Kidney (tissue), 14 donors: Measurements from ENCODE around the gene ATRX. TPM values are rescaled to one million over a fixed set of nuclear protein-coding genes. Genes with fewer than 3 reads are reported as not detected.
A peak's percentile ranks its signal among the peaks of the same experiment; 100 is the strongest.

Experiments
- DNase-seq, 5 donors: peaks; one replicate each; pipeline ENCODE4 v3.0.0-alpha.2; 2013 to 2020
- FAIRE-seq: peaks from 2 replicates; lab custom pipeline; 2012; peaks lifted over from hg19 to GRCh38; lab: Jason Lieb, UNC
- H3K27ac ChIP-seq, 2 donors: one replicate each; pipeline ENCODE4 v1.7.0; 2013; ENCODE audit warnings: low read depth in 2 of 2, low read length in 2 of 2, inconsistent platforms in 1 of 2
- H3K27me3 ChIP-seq: one replicate; pipeline ENCODE4 v1.7.1; 2013; ENCODE audit warnings: low read length, inconsistent platforms; ENCODE audit not compliant: control insufficient read depth, insufficient read depth
- H3K36me3 ChIP-seq, 3 donors: one replicate each; pipeline versions ENCODE4 v1.7.0 to v1.7.1; 2013; ENCODE audit warnings: low read length in 3 of 3, control low read depth in 1 of 3, inconsistent platforms in 1 of 3; ENCODE audit not compliant: insufficient read depth in 3 of 3, control insufficient read depth in 2 of 3
- H3K4me1 ChIP-seq, 3 donors: one replicate each; pipeline versions ENCODE4 v1.7.0 to v1.7.1; 2013; ENCODE audit warnings: low read length in 3 of 3, inconsistent platforms in 1 of 3, low read depth in 1 of 3; ENCODE audit not compliant: control insufficient read depth in 2 of 3, insufficient read depth in 2 of 3
- H3K4me3 ChIP-seq, 3 donors: one replicate each; pipeline versions ENCODE4 v1.7.0 to v1.8.1; 2013; ENCODE audit warnings: low read length in 3 of 3, control low read depth in 1 of 3, inconsistent platforms in 1 of 3
- H3K9ac ChIP-seq, 3 donors: one replicate each; pipeline versions ENCODE4 v1.7.0 to v1.7.1; 2013; ENCODE audit warnings: low read length in 3 of 3, control low read depth in 1 of 3, inconsistent platforms in 1 of 3
- H3K9me3 ChIP-seq, 3 donors: one replicate each; pipeline versions ENCODE4 v1.7.0 to v1.7.1; 2013; ENCODE audit warnings: low read length in 3 of 3, control low read depth in 1 of 3, inconsistent platforms in 1 of 3; ENCODE audit not compliant: control insufficient read depth in 2 of 3, insufficient read depth in 1 of 3
- CTCF ChIP-seq: IDR thresholded peaks from 3 replicates; pipeline ENCODE4 v1.5.1; 2012; ENCODE audit warnings: mild to moderate bottlenecking, moderate library complexity, borderline replicate concordance; ENCODE audit not compliant: insufficient read depth; ENCODE audit errors: extremely low read depth
- intact Hi-C: fragments of 100-400 bp; cut with DNase I; formaldehyde crosslinking; loops from one replicate; pipeline ENCODE4 v1.11.1; 2022
- polyA plus RNA-seq: library from polyadenylated mRNA; stranded (reverse); fragments of 350-450 nt; fragmentation: Illumina TruSeq; extraction: RNeasy Lipid Tissue Mini Kit (QIAGEN cat#74804); gene quantifications from one replicate; pipeline ENCODE4 v1.2.3, GENCODE V29; 2014; ENCODE audit warnings: low read depth, low replicate concordance; ENCODE audit not compliant: insufficient read depth
- total RNA-seq: library from RNA; stranded (reverse); fragmentation: NEBNext Ultra II Directional; extraction: Animal tissue kit (Norgen Biotek cat#: 25700); gene quantifications from one replicate; pipeline ENCODE4 v1.2.1, GENCODE V29; 2021
- donor health status: control.
- donor health status: control.
- donor health status: control.
- donor health status: control.
- donor health status: control.
- donor health status: DM: yes; HTN: yes; CAD: no.
- donor health status: Normal renal cell carcinoma (clear cell type).

The ATRX gene
- total and polyA plus RNA-seq, 2 donors from 2014 or later, result 6.0 to 93.5 TPM

- TF ChIP-seq CTCF, result no peak
- Histone ChIP-seq H3K4me3 (peak overlapping the region in 2 of 3 donors; percentile 45 to 47), H3K9me3 (no peaks in the 10 kb centered on the region), H3K4me1 (peaks cover 0 to 2% (median 0%) of the 10 kb centered on the region in 3 donors), H3K9ac (no peak overlapping the region), H3K27me3 (no peaks in the 10 kb centered on the region), H3K27ac (no peak overlapping the region), H3K36me3 (no peaks in the 10 kb centered on the region)
- FAIRE-seq, result no peak
- intact Hi-C loops, result no loop called here
- peak in 1 of 5 donors; percentile 9 for DNase-seq
Observed at GRCh38 chrX:77788050-77788449, 2.0 kb upstream of the ATRX start.

GRCh38 chrX:77786365-77786680 lies 307 bp upstream of the ATRX start:
- intact Hi-C loops, result no loop called here
- H3K36me3 ChIP-seq, result no peaks in the 10 kb centered on the region
- H3K9ac ChIP-seq, result peak overlapping the region in 2 of 3 donors; percentile 17 to 93
- DNase-seq (no peak), FAIRE-seq (no peak)
- peaks cover 0 to 2% (median 0%) of the 10 kb centered on the region in 3 donors for H3K4me1 ChIP-seq
- H3K4me3 ChIP-seq, result peak overlapping the region; percentile 42 to 82 (median 76)
- H3K27ac ChIP-seq, result peak overlapping the region; percentile 84 to 94
- H3K9me3 ChIP-seq, result no peaks in the 10 kb centered on the region
- TF ChIP-seq CTCF, result no peak
- H3K27me3 ChIP-seq, result no peaks in the 10 kb centered on the region

- TF ChIP-seq CTCF, result no peak
- DNase-seq (no peak), FAIRE-seq (no peak)
- H3K4me3 ChIP-seq, result no peak overlapping the region
- no peaks in the 10 kb centered on the region for H3K27me3 ChIP-seq
- H3K36me3 ChIP-seq, result no peaks in the 10 kb centered on the region
- intact Hi-C loops, result no loop called here
- H3K27ac ChIP-seq, result no peak overlapping the region
- no peaks in the 10 kb centered on the region for H3K9me3 ChIP-seq
- H3K4me1 ChIP-seq, result peaks cover 0 to 2% (median 0%) of the 10 kb centered on the region in 3 donors
- no peak overlapping the region for H3K9ac ChIP-seq
Observed at GRCh38 chrX:77779695-77780094, 6.3 kb downstream of the ATRX start.

GRCh38 chrX:77776659-77777058 lies 9.4 kb downstream of the ATRX start:
- Histone ChIP-seq H3K9ac (no peak overlapping the region), H3K36me3 (no peaks in the 10 kb centered on the region), H3K27me3 (no peaks in the 10 kb centered on the region), H3K4me1 (no peaks in the 10 kb centered on the region), H3K4me3 (no peak overlapping the region), H3K27ac (no peak overlapping the region), H3K9me3 (no peaks in the 10 kb centered on the region)
- FAIRE-seq (no peak), DNase-seq (no peak)
- intact Hi-C loops, result no loop called here
- no peak for TF ChIP-seq CTCF
